RPMI8226 (cell line): Measurements from ENCODE around the gene ESRRA.
A peak's percentile ranks its signal among the peaks of the same experiment; 100 is the strongest.
"Not testable (repeated sequence)": the region's sequence is repeated elsewhere in the genome, so short reads cannot be mapped to it uniquely, and the experiment has no call there.

Experiments
- DNase-seq: peaks from one replicate; pipeline ENCODE4 v3.0.0-alpha.2; 2015

The ESRRA gene

DNA sequence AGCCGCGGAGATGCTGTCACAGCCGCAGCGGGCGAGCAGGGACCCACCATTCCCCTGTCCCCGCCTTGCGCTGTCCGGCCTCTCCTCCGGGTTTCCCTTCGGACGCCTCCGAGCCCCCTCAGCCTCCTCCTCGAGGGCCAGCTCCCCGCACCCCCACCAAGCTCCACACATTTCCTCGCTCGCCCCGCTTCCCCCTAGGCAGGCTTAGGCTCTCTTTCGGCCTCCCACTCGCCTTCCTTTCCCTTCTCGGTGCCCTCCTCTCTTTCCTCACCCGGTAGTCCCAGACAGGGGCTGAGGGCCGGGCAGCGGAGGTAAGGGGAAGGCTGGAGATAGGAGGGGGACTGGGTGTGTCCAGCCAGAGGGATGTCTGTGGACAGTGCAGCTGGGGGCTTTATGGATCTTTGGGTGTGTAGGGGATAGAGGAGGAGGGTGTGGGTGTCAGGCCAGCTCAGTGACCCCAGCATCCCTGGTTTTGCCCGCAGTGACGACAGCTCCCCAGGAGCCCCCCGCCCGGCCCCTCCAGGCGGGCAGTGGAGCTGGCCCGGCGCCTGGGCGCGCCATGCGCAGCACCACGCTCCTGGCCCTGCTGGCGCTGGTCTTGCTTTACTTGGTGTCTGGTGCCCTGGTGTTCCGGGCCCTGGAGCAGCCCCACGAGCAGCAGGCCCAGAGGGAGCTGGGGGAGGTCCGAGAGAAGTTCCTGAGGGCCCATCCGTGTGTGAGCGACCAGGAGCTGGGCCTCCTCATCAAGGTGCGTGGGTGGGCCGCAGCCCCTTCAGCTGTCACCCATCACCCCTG lies 12.7 kb upstream of the ESRRA start:
- no peak for DNase-seq

GRCh38 chr11:64294774-64295173 lies 10.6 kb upstream of the ESRRA start:
- no peak for DNase-seq

DNA sequence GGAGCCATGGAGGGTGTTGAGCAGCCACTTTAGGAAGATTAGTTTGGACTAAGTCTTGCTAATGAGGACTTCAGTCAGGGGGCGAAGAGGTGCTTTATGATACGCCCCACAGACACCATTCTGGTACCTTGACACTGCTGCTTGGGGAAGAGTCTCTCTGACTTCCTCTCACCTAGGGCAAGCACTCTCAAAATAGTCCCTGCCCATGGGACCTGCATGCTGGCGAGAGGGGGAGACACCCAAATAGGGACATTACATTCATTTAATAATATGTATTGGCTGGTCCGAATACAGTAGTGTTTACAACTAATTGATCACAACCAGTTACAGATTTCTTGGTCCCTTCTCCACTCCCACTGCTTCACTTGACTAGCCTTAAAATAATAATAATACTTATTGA lies 9.6 kb upstream of the ESRRA start:
- no peak for DNase-seq

- no peak for DNase-seq
Measured at GRCh38 chr11:64296236-64296635, 9.1 kb upstream of the ESRRA start.

DNA sequence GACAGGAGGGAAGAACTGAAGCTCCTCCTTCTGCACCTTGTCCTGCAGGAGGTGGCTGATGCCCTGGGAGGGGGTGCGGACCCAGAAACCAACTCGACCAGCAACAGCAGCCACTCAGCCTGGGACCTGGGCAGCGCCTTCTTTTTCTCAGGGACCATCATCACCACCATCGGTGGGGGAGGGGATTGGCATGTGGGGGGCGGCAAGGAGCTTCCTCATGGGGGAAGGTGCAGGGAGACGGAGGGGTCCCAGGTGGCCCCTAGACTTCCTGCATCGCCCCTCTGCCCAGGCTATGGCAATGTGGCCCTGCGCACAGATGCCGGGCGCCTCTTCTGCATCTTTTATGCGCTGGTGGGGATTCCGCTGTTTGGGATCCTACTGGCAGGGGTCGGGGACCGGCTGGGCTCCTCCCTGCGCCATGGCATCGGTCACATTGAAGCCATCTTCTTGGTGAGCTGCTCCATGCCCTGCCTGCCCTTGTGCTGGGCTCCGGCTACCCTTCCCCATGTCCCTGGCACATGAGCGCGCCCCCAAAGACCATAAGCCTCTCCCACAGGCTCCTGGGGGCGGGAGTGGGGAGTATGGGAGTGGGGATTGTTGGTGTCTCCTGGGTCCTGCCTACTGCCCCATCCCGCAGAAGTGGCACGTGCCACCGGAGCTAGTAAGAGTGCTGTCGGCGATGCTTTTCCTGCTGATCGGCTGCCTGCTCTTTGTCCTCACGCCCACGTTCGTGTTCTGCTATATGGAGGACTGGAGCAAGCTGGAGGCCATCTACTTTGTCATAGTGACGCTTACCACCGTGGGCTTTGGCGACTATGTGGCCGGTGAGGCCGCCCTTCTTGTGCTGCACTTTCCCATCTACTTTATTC lies 8.3 kb upstream of the ESRRA start:
- no peak for DNase-seq

DNA sequence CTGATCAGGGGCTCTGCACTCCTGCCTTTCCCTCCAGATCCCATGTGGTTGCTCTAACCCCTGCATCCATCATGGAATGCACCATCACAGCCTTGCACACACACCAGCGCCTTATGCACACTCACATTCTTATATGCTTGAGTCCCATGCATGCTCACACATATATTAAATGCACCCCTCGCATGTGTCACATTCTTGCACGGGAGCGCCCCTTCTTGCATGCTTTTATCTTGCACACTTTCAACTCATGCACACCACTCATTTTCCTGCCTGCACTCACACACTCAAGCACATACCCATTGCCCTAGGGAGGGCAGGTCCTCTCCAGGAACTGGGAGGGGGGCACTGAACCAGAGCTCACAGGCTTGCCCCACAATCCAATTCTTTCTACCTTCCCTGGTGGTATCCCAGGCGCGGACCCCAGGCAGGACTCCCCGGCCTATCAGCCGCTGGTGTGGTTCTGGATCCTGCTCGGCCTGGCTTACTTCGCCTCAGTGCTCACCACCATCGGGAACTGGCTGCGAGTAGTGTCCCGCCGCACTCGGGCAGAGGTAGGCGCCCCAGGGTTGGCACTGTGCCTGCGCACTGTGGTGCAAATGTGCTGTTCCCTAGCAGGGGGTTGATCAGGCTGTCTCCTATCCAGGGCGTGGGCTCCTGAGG lies 7.5 kb upstream of the ESRRA start:
- DNase-seq, result peak; percentile 84

DNA sequence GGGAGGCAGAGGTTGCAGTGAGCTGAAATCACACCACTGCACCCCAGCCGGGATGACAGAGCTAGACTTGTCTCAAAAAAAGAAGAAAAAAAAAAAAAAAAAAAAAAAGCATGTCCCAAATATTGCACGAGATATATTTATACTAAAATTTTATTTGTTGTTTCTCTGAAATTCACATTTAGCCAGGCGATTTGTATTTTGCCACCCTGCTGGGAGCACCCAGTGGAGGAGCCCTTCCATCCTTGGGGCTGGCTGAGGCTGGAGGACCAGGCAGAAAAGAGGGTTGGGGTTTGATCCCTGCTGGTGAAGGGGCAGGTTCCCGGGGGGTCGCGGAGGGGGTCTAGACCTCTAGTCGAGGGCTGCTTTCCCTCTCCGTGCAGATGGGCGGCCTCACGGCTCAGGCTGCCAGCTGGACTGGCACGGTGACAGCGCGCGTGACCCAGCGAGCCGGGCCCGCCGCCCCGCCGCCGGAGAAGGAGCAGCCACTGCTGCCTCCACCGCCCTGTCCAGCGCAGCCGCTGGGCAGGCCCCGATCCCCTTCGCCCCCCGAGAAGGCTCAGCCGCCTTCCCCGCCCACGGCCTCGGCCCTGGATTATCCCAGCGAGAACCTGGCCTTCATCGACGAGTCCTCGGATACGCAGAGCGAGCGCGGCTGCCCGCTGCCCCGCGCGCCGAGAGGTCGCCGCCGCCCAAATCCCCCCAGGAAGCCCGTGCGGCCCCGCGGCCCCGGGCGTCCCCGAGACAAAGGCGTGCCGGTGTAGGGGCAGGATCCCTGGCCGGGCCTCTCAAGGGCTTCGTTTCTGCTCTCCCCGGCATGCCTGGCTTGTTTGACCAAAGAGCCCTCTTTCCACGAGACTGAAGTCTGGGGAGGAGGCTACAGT lies 6.1 kb upstream of the ESRRA start:
- peak; percentile 61 for DNase-seq

DNA sequence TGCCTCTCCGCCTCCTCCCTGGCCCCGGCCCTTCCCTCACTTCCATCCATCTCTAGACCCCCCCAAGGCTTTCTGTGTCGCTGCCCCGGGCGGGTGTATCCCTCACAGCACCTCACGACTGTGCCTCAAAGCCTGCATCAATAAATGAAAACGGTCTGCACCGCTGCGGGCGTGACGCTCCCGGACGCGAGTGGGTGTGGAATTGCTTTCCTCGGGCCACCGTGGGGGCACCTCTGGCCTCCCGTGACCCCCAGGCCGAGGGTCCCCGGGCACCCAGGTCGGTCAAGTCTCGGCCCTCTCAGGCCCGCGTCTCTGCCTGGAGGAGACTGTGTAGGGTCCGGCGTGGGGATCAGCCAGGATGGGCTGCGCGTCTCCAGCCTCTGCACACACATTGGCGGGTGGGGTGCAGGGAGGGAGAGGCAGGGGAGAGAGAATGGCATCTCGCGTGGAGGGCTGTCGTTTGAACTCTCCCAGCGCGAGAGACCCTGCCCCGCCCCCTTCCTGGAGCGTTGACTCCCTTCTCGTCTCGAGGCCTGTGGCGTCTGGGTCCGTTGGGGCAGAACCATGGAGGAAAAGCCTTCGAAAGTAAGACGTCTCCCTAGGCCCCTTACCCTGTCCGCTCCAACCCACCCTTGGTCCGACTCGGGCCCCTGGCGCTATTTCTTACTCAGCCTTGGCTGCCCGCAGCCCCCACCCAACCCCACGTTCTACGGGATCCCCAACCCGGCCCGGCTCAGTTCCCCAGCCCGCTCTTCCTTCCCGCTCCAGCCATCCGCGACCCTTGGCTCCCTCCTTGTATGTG lies 5.3 kb upstream of the ESRRA start, which contains the start of gene CATSPERZ:
Gene CATSPERZ (plus strand): TSS at position 512 of the 802 bp plus-strand sequence. CDS start 53 bp downstream, at position 565.
- DNase-seq, result no peak

DNA sequence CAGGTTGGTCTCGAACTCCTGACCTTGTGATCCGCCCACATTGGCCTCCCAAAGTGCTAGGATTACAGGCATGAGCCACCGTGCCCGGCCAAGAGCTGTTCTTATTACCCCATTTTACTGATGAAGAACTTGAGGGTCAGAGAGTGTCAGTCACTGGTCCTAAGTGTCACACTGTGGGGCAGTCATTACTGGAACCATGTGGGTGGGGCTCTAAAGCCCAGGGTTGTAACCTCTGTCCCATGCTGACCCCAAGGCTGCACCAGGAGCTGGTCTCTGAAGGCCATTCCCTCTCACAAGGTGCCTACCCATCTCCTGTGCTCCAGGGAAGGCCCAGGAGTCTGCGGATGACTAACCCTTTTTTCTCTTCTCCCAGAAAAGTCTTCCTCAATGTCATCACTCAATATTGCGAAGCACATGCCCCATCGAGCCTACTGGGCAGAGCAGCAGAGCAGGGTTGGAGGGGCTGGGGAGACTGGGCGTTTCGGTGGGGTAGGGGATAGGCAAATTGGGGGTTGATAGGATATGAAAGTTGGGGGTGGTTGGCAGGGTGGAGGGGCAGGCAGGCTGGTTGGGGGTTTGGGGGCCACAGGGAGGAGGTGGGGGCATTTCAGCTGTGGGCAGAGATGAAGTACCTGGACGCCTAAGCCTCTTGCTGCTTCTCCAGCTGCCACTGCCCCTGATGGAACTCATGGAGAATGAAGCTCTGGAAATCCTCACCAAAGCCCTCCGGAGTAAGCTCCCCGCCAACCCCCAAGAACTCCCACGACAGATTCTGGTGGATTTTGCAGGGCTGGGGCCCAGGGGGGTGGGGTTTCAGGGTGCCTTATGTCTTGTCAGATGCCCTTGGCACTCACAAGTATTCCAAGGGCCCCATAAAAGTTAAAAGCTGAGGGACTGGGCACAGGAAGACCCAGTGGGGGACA lies 2.0 kb upstream of the ESRRA start:
- DNase-seq, result no peak

- DNase-seq, result no peak
Measured at GRCh38 chr11:64304032-64304315, 1.4 kb upstream of the ESRRA start.

GRCh38 chr11:64304316-64305072 lies 830 bp upstream of the ESRRA start:
- DNase-seq, result peak; percentile 98

- peak; percentile 95 for DNase-seq
Measured at GRCh38 chr11:64305691-64306562, 603 bp downstream of the ESRRA start.

DNA sequence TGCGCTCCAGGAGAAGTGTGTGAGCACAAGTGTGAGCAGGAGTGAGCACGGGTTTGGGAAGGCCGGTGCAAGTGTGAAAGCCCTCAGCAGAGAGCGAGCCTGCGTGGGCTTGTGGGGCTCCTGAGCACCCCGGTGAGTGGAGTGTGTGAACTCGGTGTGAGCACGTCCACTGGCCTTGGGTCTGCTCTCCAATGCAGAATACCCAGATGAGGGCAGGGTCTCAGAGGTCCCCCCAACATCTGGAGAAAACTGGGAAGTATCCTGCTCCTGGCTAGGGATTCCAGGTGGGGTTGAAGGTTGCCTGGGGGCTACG lies 1.2 kb downstream of the ESRRA start:
- DNase-seq, result no peak

GRCh38 chr11:64306876-64307622 lies 1.7 kb downstream of the ESRRA start:
- no peak for DNase-seq

GRCh38 chr11:64307795-64308194 lies 2.5 kb downstream of the ESRRA start:
- DNase-seq, result not testable (repeated sequence)

- no peak for DNase-seq
Measured at GRCh38 chr11:64312947-64313346, 7.6 kb downstream of the ESRRA start.

GRCh38 chr11:64313491-64314145 lies 8.3 kb downstream of the ESRRA start:
- DNase-seq, result no peak
